ENCODE results near the gene COG3. TPM values are rescaled to one million over a fixed set of nuclear protein-coding genes. Genes with fewer than 3 reads are reported as not detected.

The COG3 gene
- polyA plus RNA-seq, 3 donors, result 12.3 to 25.3 (median 12.9) TPM

DNA sequence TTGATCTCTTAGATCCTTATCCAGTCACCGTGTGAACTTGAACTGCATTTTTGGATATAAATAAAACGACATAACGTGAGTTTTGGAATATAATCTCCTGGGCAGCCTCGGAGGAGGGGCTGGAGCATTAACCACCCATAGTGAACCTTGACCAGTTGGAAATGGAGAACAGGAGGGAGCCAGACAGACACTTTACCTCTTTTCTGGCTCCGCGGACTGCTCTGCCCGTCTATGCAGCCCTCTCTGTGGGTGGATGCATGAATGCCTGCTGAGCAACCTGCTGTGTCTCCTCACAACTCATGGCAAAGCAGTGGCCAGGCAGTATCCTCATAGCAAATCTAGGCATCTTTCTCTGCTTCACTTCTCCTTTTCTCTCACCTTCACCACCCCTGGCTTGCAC is 10.5 kb upstream of the COG3 start:
- TF ChIP-seq CTCF (IDR thresholded peaks at IDR 0.05), result no peak
- H3K4me1 ChIP-seq (ENCODE audit: control insufficient read depth in 1 of 2, insufficient read depth in 2 of 2, low read length in 2 of 2), result no peaks in the 10 kb centered on the region
- H3K9me3 Mint-ChIP-seq, result peaks cover 8 to 18% (median 15%) of the 10 kb centered on the region in 7 donors
- H3K79me2 ChIP-seq (ENCODE audit: insufficient read depth, low read length), result no peaks in the 10 kb centered on the region
- H3K27me3 Mint-ChIP-seq (ENCODE audit: low read depth in 3 of 3), result peaks cover 0 to 5% (median 3%) of the 10 kb centered on the region in 3 donors
- no peaks in the 10 kb centered on the region for H3K27me3 ChIP-seq (ENCODE audit: control insufficient read depth in 2 of 2, insufficient read depth in 2 of 2, low read length in 2 of 2)
- no peak for DNase-seq
- no peak overlapping the region for H3K4me2 ChIP-seq (replicated peaks; ENCODE audit: extremely low read depth, low read length, poor library complexity, severe bottlenecking)
- peaks cover 8 to 12% of the 10 kb centered on the region in 2 donors for H3K9me3 ChIP-seq (replicated peaks in 1 of 2; ENCODE audit: control insufficient read depth in 1 of 2, insufficient read depth in 1 of 2, low read length in 2 of 2)
- H3K36me3 Mint-ChIP-seq, result no peaks in the 10 kb centered on the region
- 80% methylated on average over 6 of the region's 7 CpGs for WGBS (ENCODE audit: insufficient coverage)
- no peak overlapping the region for H3K4me3 Mint-ChIP-seq
- no peaks in the 10 kb centered on the region for H3K4me1 Mint-ChIP-seq
- H3K9ac ChIP-seq (ENCODE audit: insufficient read depth, low read length, poor library complexity, severe bottlenecking), result no peak overlapping the region
- no peaks in the 10 kb centered on the region for H3K36me3 ChIP-seq (replicated peaks in 1 of 2; ENCODE audit: control insufficient read depth in 1 of 2, insufficient read depth in 2 of 2, low read length in 2 of 2)
- no peak overlapping the region for H2AFZ ChIP-seq (ENCODE audit: insufficient read depth, low read depth, low read length, poor library complexity, severe bottlenecking)
- H3K27ac ChIP-seq (ENCODE audit: low read depth in 1 of 2, low read length in 2 of 2), result no peak overlapping the region
- no peak overlapping the region for H3K27ac Mint-ChIP-seq
- intact Hi-C loops (cut with micrococcal nuclease), result no loop called here
- no peak overlapping the region for H3K4me3 ChIP-seq (replicated peaks in 1 of 3; ENCODE audit: low read depth in 2 of 3, low read length in 3 of 3)
- H4K20me1 ChIP-seq (ENCODE audit: insufficient read depth, low read length), result no peaks in the 10 kb centered on the region

DNA sequence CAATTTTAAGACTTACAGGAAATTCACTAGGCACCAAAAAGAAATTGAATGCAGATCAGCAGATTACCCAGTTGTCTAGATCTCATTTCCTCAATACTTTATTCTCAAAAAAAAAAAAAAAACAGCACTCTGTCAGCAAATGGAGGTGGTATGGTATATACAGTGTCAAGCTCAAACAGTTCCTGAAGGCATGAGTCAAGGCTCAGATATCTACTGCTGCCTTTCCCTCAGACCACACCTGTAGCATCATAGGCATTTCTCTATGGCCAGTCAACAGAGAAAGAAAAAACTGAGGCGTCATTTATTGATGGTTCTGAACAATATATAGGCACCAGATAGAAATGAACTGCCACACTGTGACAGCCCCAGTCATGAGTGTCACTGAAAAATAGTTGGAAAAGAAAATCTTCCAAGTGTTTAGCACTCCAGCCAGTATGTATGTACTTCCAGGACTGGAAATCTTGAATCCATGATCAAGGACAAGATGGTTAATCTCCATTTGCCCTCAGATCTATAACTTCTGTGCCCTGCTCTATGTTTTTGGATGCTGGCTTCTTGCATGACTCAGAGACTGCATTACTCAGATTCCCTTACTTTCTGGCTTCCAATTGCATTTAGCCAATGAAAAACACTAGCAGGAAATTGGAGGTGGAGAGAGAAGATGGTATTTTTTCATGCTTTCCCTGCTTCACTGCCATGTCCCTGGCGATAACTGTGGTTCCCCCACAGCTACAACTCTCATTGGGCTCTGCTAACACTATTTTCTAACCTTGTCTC is 8.4 kb upstream of the COG3 start:
- no peaks in the 10 kb centered on the region for H3K4me1 ChIP-seq (ENCODE audit: control insufficient read depth in 1 of 2, insufficient read depth in 2 of 2, low read length in 2 of 2)
- H3K9me3 Mint-ChIP-seq, result peaks cover 11 to 23% (median 18%) of the 10 kb centered on the region in 7 donors
- H3K9me3 ChIP-seq (replicated peaks in 1 of 2; ENCODE audit: control insufficient read depth in 1 of 2, insufficient read depth in 1 of 2, low read length in 2 of 2), result peaks cover 8 to 12% of the 10 kb centered on the region in 2 donors
- H3K9ac ChIP-seq (ENCODE audit: insufficient read depth, low read length, poor library complexity, severe bottlenecking), result no peak overlapping the region
- no peak overlapping the region for H3K27ac ChIP-seq (ENCODE audit: low read depth in 1 of 2, low read length in 2 of 2)
- intact Hi-C loops (cut with micrococcal nuclease), result no loop called here
- no peak for DNase-seq
- H3K4me2 ChIP-seq (replicated peaks; ENCODE audit: extremely low read depth, low read length, poor library complexity, severe bottlenecking), result no peak overlapping the region
- TF ChIP-seq CTCF (IDR thresholded peaks at IDR 0.05), result no peak
- no CpG with 5 or more reads among the region's 2 CpGs for WGBS (ENCODE audit: insufficient coverage)
- H3K4me1 Mint-ChIP-seq, result peaks cover 2% of the 10 kb centered on the region
- H3K36me3 Mint-ChIP-seq, result no peaks in the 10 kb centered on the region
- H3K79me2 ChIP-seq (ENCODE audit: insufficient read depth, low read length), result no peaks in the 10 kb centered on the region
- no peak overlapping the region for H3K27ac Mint-ChIP-seq
- no peak overlapping the region for H3K4me3 ChIP-seq (replicated peaks in 1 of 3; ENCODE audit: low read depth in 2 of 3, low read length in 3 of 3)
- H3K27me3 Mint-ChIP-seq (ENCODE audit: low read depth in 3 of 3), result peaks cover 0 to 3% (median 3%) of the 10 kb centered on the region in 3 donors
- no peaks in the 10 kb centered on the region for H4K20me1 ChIP-seq (ENCODE audit: insufficient read depth, low read length)
- H3K36me3 ChIP-seq (replicated peaks in 1 of 2; ENCODE audit: control insufficient read depth in 1 of 2, insufficient read depth in 2 of 2, low read length in 2 of 2), result no peaks in the 10 kb centered on the region
- H3K27me3 ChIP-seq (ENCODE audit: control insufficient read depth in 2 of 2, insufficient read depth in 2 of 2, low read length in 2 of 2), result no peaks in the 10 kb centered on the region
- H3K4me3 Mint-ChIP-seq, result no peak overlapping the region
- H2AFZ ChIP-seq (ENCODE audit: insufficient read depth, low read depth, low read length, poor library complexity, severe bottlenecking), result no peak overlapping the region

Measured in CD14-positive monocyte (primary cell).